ENCODE results near the gene NRAP. TPM values are rescaled to one million over a fixed set of nuclear protein-coding genes. Genes with fewer than 3 reads are reported as not detected.
"Not testable (repeated sequence)": the region's sequence is repeated elsewhere in the genome, so short reads cannot be mapped to it uniquely, and the experiment has no call there.

Gene NRAP
- total RNA-seq, 1 experiment from 2014 or later: not detected

- no TSS peak for BruUV-seq (replicated peaks)
- Mint-ChIP-seq H3K4me1 (ENCODE audit: insufficient read depth, unreplicated experiment) (no peaks in the 10 kb centered on the region), H3K9me3 (ENCODE audit: unreplicated experiment) (no peaks in the 10 kb centered on the region), H3K36me3 (ENCODE audit: insufficient read depth, unreplicated experiment) (no peaks in the 10 kb centered on the region), H3K4me3 (ENCODE audit: unreplicated experiment) (no peak overlapping the region), H3K27me3 (ENCODE audit: insufficient read depth, unreplicated experiment) (peaks cover 44% of the 10 kb centered on the region), H3K27ac (ENCODE audit: low read depth, unreplicated experiment) (no peak overlapping the region)
- intact Hi-C loops (cut with micrococcal nuclease): no loop called here
- TF ChIP-seq CTCF (IDR thresholded peaks at IDR 0.05; ENCODE audit: unreplicated experiment): no peak
- DNase-seq (ENCODE audit: unreplicated experiment): no peak
- ChIA-PET CTCF (interaction anchor here (0.8 kb wide), 1 partner anchor 41 kb away, joined by 4 read pairs; no protein-coding TSS in a partner anchor), POLR2A (no interaction called here)
Measured at GRCh38 chr10:113657544-113657943, 6.3 kb downstream of the NRAP start.

GRCh38 chr10:113656896-113657295 lies 6.9 kb downstream of the NRAP start:
- no TSS peak for BruUV-seq (replicated peaks)
- ChIA-PET POLR2A (no interaction called here), CTCF (interaction anchor here (0.8 kb wide), 1 partner anchor 40 kb away, joined by 4 read pairs; no protein-coding TSS in a partner anchor)
- Mint-ChIP-seq H3K27me3 (ENCODE audit: insufficient read depth, unreplicated experiment) (peaks cover 45% of the 10 kb centered on the region), H3K9me3 (ENCODE audit: unreplicated experiment) (no peaks in the 10 kb centered on the region), H3K36me3 (ENCODE audit: insufficient read depth, unreplicated experiment) (no peaks in the 10 kb centered on the region), H3K4me1 (ENCODE audit: insufficient read depth, unreplicated experiment) (no peaks in the 10 kb centered on the region), H3K27ac (ENCODE audit: low read depth, unreplicated experiment) (no peak overlapping the region), H3K4me3 (ENCODE audit: unreplicated experiment) (no peak overlapping the region)
- intact Hi-C loops (cut with micrococcal nuclease): no loop called here
- DNase-seq (ENCODE audit: unreplicated experiment): no peak
- no peak for TF ChIP-seq CTCF (IDR thresholded peaks at IDR 0.05; ENCODE audit: unreplicated experiment)

- BruUV-seq (replicated peaks); intact Hi-C loops (cut with micrococcal nuclease); POLR2A ChIA-PET; H3K27ac Mint-ChIP-seq (ENCODE audit: low read depth, unreplicated experiment); H3K4me3 Mint-ChIP-seq (ENCODE audit: unreplicated experiment); H3K36me3 Mint-ChIP-seq (ENCODE audit: insufficient read depth, unreplicated experiment); H3K4me1 Mint-ChIP-seq (ENCODE audit: insufficient read depth, unreplicated experiment); DNase-seq (ENCODE audit: unreplicated experiment); H3K9me3 Mint-ChIP-seq (ENCODE audit: unreplicated experiment); CTCF ChIA-PET: not testable (repeated sequence)
- peaks cover 68% of the 10 kb centered on the region for H3K27me3 Mint-ChIP-seq (ENCODE audit: insufficient read depth, unreplicated experiment)
Measured at GRCh38 chr10:113652456-113652855, 11.4 kb downstream of the NRAP start.

- Mint-ChIP-seq H3K36me3 (ENCODE audit: insufficient read depth, unreplicated experiment) (no peaks in the 10 kb centered on the region), H3K9me3 (ENCODE audit: unreplicated experiment) (no peaks in the 10 kb centered on the region), H3K27me3 (ENCODE audit: insufficient read depth, unreplicated experiment) (peaks cover 68% of the 10 kb centered on the region), H3K4me1 (ENCODE audit: insufficient read depth, unreplicated experiment) (no peaks in the 10 kb centered on the region), H3K27ac (ENCODE audit: low read depth, unreplicated experiment) (no peak overlapping the region), H3K4me3 (ENCODE audit: unreplicated experiment) (no peak overlapping the region)
- BruUV-seq (replicated peaks): no TSS peak
- POLR2A ChIA-PET: no interaction called here
- intact Hi-C loops (cut with micrococcal nuclease): no loop called here
- CTCF ChIA-PET: no interaction called here
- no peak for TF ChIP-seq CTCF (IDR thresholded peaks at IDR 0.05; ENCODE audit: unreplicated experiment)
- DNase-seq (ENCODE audit: unreplicated experiment): no peak
Measured at GRCh38 chr10:113651898-113652297, 11.9 kb downstream of the NRAP start.

- POLR2A ChIA-PET: interaction anchor here (0.5 kb wide), 1 partner anchor 265 kb away, joined by 3 read pairs; no protein-coding TSS in a partner anchor
- intact Hi-C loops (cut with micrococcal nuclease): no loop called here
Measured at GRCh38 chr10:113651021-113651420, 12.8 kb downstream of the NRAP start.

More at GRCh38 chr10:113651021-113651420, 12.8 kb downstream of the NRAP start:
- no peak overlapping the region for H3K4me3 Mint-ChIP-seq (ENCODE audit: unreplicated experiment)
- no peak for TF ChIP-seq CTCF (IDR thresholded peaks at IDR 0.05; ENCODE audit: unreplicated experiment)
- H3K27me3 Mint-ChIP-seq (ENCODE audit: insufficient read depth, unreplicated experiment): peaks cover 68% of the 10 kb centered on the region
- no peaks in the 10 kb centered on the region for H3K9me3 Mint-ChIP-seq (ENCODE audit: unreplicated experiment)
- no TSS peak for BruUV-seq (replicated peaks)
- no peaks in the 10 kb centered on the region for H3K4me1 Mint-ChIP-seq (ENCODE audit: insufficient read depth, unreplicated experiment)
- CTCF ChIA-PET: no interaction called here
- no peaks in the 10 kb centered on the region for H3K36me3 Mint-ChIP-seq (ENCODE audit: insufficient read depth, unreplicated experiment)
- H3K27ac Mint-ChIP-seq (ENCODE audit: low read depth, unreplicated experiment): no peak overlapping the region
- no peak for DNase-seq (ENCODE audit: unreplicated experiment)

Data from MCF 10A (cell line).